HG02852 (cell line): ENCODE results near the gene DAPK1.

Source experiments
- ATAC-seq: cut with Tn5 transposase; IDR thresholded peaks from one replicate; pipeline ENCODE4 v1.9.1; 2021; ENCODE audit warnings: mild to moderate bottlenecking, moderate library complexity; ENCODE audit not compliant: unreplicated experiment

Gene DAPK1

GRCh38 chr9:87706066-87706739, 208.5 kb downstream of the DAPK1 start:
- no peak for ATAC-seq

- no peak for ATAC-seq
Observed at GRCh38 chr9:87707805-87708506, 210.3 kb downstream of the DAPK1 start.

- ATAC-seq = no peak
Observed at GRCh38 chr9:87708546-87708945, 210.9 kb downstream of the DAPK1 start.

- no peak for ATAC-seq
Observed at GRCh38 chr9:87708986-87709728, 211.5 kb downstream of the DAPK1 start.

- ATAC-seq = no peak
Observed at GRCh38 chr9:87710443-87710842, 212.8 kb downstream of the DAPK1 start.

- ATAC-seq = no peak
Observed at GRCh38 chr9:87711857-87712800, 214.5 kb downstream of the DAPK1 start.

- ATAC-seq = no peak
Observed at GRCh38 chr9:87712801-87713277, 215.2 kb downstream of the DAPK1 start.

- no peak for ATAC-seq
Observed at GRCh38 chr9:87713278-87713987, 215.8 kb downstream of the DAPK1 start.

- ATAC-seq = no peak
Observed at GRCh38 chr9:87713988-87714330, 216.3 kb downstream of the DAPK1 start.

- no peak for ATAC-seq
Observed at GRCh38 chr9:87714819-87715218, 217.2 kb downstream of the DAPK1 start.

GRCh38 chr9:87716141-87716540, 218.5 kb downstream of the DAPK1 start:
- ATAC-seq = no peak

GRCh38 chr9:87717456-87717855, 219.8 kb downstream of the DAPK1 start:
- ATAC-seq = no peak

GRCh38 chr9:87718231-87718630, 220.6 kb downstream of the DAPK1 start:
- no peak for ATAC-seq

- ATAC-seq = no peak
Observed at GRCh38 chr9:87718852-87719612, 221.4 kb downstream of the DAPK1 start.

- ATAC-seq = no peak
Observed at GRCh38 chr9:87720173-87720572, 222.5 kb downstream of the DAPK1 start.

- ATAC-seq = no peak
Observed at GRCh38 chr9:87722393-87723088, 224.9 kb downstream of the DAPK1 start.

GRCh38 chr9:87725356-87725899, 227.8 kb downstream of the DAPK1 start:
- ATAC-seq = no peak

GRCh38 chr9:87725900-87726709, 228.4 kb downstream of the DAPK1 start, which contains the start of gene CTSL:
TSS of gene CTSL (plus strand) at chr9:87726119. CDS start at chr9:87727604, 1,485 bp downstream.
- no peak for ATAC-seq
